GDM1 (cell line): ENCODE results near the gene GABBR1.
A peak's percentile ranks its signal among the peaks of the same experiment; 100 is the strongest.

ENCODE experiments used
- DNase-seq: peaks from one replicate; lab custom pipeline; 2025; lab: John Stamatoyannopoulos, UW

Gene GABBR1

DNA sequence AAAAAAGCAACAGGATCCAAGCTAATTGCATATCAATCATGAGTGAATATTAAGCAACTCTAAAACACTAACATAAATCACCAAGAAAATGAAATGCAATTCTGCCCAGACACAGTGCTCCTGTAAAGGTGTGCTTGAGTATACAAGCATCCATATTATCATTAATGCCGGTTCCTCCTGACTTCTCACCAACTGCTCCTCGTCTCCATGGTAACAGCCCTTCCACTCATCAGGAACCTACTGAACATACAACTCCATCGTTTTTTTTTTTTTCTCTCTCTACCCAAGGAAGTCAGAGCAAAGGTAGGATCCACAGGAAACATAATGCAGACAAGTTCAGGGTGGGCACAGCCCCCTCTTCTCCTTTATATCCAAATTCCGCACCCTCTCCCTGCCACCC lies 12.4 kb downstream of the GABBR1 start:
- DNase-seq = no peak

DNA sequence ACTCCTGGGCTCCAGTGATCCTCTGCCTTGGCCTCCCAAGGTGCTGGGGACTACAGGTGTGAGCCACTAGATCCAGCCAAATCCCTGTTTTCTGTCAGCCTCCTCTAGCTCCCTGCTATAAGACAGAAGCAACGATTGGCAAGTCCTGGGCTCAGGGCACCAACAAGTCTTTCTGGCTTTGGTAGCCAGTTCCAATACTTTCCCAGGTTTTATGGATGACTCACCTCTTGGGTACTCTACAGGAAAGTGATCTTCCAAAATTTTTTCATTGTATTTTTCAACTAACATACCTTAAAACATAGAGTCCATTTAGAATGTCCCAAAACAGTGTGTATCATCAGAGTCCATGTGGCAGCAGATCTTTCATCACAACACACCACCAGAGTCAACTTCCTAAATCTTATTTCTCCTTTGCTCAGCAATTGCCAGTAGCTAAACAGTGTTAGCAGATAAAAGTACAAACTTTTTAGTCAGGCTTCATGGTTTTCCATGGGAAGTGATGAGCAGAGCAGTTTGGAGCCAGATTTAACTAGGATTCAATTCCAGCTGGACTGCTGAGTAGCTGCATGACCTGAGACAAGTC lies 13.3 kb downstream of the GABBR1 start:
- no peak for DNase-seq

DNA sequence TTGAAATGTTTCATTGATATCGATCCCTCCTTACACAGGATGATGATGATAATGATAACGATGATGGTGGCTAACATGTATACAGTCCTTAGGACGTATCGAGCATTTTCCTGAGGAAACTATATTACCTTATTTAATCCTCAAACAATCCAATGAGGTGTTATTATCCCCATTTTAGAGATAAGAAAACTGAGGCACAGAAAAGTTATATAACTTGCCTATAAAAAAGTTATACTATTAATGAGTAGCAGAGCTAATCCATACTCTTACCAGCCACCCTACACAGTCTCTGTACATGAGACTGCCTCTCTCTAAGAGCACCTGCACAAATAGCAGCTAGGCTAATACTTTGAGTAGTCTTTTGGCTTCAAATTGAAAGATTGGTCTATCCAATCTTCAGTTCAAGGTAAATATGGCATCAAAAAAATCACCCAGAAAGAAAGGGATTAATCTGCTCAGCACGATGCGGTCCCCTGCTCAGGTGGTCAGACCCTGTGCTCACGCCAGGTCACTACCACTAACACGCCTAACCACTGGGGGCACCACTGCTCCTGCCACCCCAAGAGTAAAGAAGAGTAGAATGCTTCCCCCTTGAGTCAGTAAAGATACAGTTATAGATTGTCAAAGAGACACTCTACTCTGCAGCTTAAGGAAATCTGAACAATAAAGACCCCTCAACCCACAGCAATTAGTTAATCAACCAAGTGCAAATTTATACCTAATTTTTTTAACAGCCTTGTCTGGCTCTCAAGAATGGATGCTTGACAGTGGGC lies 15.0 kb downstream of the GABBR1 start:
- DNase-seq = no peak

DNA sequence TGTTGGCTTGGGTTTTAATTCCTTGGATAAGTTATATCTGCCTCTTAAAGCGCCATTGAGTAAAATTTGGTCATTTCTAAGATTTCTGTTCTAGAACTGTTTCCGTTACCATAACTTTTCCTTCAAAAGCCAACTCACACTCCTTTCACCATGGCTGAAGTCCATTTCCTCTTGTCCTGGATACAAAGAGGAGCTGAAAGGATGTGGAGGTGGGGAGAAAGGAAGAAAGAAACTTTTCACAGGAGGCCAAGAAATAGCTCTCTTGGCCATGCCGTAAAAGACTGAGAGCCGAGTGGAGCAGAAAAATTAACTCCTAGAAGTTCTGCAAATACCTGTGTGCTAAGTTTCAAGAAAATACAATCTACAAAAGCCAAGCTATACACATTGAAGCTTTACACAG lies 21.6 kb downstream of the GABBR1 start:
- no peak for DNase-seq

DNA sequence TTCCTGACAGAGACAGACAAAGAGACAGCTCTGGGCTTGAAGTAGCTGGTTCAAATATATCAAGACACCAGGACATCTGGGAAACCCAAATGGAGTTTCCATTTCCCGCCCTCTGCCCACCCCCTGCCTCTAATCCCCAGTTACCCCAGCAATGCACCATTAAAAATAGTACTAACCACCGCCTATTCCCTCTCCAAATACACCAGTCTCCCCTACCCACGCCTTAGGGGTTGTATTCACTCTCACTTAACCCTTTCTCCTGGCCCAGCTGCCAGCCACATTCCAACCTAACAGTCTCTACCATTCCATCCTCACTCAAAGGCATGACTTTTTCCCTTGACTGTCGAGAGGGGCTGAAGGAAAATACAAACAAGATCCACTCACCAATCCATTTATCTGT lies 22.4 kb downstream of the GABBR1 start:
- DNase-seq = no peak

DNA sequence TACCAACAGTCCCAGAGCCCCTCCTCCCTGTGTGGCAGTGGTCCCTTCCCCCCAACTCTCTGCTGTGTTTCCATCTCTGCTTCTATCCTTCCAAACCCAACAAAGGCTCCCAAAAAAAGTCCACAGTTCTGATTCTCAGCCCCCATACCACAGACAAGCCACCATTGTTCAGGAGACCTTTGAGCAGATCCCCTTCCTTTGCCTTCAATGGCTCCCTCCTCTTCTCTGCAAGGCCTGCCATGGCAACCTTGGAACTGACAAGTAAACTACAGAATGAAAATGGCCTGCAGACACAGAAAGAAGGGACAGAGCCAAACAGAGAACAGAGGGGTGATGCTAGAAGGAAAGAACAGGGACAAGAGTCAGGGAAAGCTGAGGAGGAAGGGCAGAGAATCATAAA lies 24.9 kb downstream of the GABBR1 start:
- no peak for DNase-seq

DNA sequence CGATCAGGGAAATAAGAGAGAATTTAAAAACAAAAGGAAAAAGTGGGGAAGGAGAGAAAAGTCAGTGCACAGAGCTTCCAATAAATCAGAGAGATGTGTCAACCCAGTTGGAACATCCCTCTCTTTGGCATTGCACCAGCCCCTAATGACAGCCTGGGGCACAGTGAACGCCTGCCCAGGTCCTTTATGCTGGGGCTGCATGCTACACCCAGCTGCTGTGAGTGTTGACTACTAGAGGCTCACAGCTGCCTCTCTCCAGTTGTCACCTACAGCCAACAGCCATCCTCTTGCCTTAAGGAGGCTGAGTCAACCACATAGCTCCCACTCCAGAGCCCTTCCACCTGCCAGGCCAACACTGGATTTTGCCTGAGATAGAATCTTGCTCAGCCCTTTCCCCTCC lies 29.1 kb downstream of the GABBR1 start:
- no peak for DNase-seq

DNA sequence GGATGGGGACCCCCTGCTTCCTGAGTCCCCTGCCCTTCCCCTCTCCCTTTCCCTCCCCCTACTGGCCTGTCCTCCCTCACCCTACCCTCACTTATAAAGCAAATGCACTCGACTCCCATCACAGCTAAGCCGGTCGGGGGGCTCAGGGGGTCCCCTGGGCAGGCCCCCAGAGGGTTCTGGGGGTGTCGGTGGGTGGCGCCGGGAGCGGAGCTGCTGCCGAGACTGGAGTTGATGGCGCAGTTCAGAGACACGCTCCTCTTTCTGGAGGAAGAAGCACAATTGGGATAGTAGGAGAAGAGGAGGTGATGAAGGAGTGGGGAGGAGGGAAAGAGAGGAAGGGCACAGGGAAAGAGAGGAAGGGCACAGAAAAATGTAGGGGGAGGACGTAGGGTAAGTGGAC lies 29.5 kb downstream of the GABBR1 start:
- DNase-seq = no peak

DNA sequence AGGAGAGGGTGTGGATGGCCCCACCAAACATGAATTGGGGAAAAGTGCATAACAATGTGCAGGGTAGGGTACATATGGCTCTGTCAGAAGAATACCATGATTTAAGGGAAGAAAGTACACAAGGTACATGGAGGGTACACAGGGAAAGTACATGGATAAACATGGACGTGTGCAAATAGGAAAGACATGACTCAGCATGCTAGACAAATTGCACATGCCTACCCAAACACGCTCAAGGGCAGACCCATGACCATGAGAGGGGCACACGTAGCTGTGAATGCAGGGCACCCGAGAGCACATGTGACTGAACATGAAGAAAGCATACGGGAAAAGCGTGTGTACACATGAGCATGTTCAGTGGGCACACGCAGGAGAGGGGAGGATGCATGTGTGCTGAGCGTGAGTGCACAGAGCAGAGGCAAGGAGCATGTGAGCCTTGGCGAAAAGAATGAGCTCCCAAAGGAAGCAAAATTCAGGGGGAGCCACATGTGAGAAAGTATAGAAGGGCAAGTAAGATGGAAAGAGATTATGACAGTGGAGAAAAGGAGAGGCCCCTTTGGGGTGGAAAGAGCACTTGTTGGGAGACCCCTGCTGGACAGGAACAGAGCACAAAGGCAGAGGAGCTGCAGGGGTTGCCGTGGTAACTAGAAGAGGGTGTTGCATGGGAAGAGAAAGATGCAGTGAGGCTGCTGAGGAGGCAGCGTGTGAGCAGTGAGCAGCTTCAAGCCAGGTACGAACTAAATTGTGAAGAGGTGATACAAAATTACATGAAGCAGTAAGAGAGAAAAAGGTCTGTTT lies 30.2 kb downstream of the GABBR1 start:
- DNase-seq = no peak

DNA sequence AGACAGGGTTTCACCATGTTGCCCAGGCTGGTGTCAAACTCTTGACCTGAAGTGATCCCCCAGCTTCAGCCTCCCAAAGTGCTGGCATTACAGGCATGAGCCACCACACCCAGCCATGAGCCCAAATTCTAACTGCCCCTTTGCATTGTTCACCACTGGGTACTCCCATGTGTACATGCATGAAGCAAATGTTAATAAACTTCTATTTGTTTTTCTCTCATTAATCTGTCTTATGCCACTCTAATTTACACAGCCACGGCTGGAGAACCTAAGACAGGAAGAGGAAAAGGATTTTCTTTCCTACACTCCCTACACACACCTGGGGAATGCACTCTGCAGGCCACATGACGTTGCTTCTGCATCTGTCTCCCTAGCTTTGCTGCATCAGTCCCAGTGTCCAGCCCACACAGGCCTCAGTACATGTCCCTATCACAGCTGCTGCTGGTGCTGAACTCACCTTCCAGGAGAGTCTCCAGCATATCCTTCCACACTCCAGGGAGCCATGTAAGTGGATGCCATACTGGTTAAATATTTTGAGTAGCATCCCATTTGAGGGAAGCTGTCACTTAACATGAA lies 34.7 kb downstream of the GABBR1 start:
- DNase-seq = no peak

DNA sequence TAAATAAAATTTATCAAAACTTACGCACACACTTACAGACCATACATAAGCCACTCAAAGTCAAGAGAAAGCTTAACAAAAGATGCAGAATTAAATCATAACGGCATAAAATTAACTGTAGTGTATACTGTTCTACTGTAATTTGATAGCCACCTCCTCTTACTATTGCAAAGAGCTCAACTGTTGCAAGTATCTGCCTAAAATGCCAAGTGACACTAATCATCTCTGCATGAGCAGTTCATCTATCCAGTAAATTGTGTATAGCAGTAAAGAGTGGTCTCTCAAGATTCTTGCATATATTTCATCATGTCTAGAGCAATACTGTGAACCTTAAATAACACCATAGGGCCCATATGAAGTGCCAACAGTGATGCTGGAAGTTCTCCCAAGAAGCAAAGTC lies 35.8 kb downstream of the GABBR1 start:
- DNase-seq = no peak

DNA sequence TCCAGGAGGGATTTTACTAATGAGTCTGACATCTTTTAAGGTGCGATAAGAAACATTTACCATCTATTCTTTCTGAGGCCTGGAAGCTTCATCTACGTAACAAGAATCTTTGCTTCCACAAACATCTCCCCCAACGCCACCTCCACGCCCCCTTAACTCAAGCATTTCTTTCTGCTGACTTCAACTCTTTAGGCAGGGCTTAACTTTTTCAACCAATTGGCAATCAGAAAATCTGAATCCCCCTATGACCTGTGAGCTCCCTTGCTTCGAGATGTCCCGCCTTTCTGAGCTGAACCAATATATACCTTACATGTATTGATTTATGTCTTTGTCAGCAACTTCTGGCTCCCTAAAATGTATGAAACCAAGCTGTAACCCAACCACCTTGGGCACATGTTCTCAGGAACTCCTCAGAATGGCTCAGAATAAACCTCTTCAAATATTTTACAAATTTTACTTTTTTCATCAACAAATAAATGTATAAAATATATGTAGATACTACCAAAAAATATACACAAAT lies 36.5 kb downstream of the GABBR1 start:
- no peak for DNase-seq

DNA sequence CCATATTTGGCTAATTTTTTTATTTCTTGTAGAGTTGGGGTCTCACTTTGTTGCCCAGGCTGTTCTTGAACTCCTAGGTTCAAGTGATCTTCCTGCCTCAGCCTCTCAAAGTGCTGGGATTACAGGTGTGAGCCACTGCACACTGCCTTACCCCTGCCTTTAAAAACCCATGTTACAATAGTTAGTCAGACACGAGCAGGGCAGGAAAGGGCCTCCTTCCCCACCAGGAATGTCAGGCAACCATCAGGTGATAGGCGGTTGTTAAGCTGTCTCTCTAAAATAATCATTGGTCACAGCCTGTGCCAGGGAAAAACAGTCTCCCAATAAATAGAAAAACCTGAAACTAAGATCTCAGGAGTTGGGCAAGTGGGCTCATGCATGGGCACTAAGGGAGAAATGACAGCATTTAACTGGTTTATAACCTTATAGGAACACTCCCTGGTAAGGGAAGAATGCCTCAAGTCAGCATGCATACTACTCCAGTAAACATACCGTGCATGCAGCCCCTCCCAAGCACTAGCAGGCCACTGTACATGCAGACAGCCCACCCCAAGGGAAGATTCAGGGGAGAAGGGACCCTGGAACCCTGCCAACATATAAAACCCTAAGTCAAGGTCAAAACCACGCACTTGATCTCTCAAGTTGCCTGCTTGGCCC lies 39.7 kb downstream of the GABBR1 start:
- DNase-seq = no peak

DNA sequence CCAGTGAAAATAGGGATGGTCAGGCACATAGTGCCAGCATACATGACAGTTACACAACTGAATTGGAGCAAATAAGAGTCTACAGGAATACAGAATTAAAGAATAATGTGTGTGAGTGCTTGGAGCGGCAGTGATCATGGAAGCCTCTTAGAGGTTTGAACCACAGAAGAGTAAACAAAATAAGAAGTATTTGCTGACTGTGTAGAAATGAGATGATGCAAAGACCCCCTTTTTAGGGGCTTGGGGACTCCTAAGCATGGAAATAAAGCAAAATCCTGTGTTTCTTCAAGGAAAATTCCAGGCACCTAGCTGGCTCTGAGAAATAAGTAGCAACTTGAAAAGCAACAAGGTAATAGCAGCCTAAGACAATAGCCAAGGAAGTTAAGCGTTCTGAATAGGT lies 41.3 kb downstream of the GABBR1 start:
- DNase-seq = no peak

DNA sequence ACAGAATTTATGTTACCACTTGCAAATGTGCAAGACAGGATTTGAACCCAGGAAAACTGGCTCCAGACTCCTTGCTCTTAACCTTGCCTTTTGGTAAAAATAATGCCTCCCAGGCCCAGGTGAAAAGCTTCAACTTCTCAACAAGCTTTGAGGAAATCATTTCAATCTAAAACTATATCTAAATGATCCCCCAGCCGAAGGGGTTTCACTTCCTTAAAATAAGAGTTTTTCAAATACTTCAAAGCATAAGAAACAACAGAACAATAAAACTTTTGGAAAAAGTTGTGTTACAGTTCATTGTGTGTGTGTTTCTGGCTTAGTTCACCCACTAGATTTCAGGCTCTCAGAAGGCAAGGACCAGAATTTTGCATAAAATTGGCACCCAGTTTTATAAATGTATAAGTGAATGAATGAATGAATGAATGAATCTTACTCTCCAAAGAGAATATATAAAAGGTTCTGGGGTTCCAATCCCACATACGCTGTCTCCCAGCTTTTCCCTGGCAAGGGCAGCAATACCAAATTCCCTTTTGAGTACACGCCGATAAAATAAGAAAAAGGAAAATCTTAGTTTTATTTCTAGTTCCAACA lies 42.7 kb downstream of the GABBR1 start:
- no peak for DNase-seq

DNA sequence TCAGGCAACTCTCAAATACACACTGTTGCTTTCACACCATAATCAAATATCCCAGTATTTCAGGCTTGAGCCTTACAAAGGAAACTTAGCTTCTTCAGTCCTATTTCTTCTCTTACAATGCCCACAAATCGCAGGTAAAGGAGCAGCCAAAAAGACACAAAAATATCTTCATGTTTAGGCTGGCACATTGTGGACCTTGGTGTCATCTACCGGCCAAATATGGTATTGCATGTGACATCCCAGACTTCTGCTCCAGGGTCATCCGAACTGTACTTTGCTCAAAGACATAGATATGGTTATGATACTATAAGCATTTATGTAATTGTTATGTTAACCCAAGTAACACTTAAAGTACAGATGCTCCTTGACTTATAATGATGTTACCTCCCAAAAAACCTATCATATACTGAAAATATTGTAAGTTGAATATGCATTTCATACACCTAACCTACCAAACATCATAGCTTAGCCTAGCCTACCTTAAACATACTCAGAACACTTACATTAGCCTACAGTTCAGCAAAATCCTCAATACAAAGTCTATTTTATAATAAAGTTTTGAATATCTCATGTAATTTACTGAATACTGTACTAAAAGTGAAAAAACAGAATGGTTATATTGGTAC lies 43.4 kb downstream of the GABBR1 start:
- peak; percentile 11 for DNase-seq

DNA sequence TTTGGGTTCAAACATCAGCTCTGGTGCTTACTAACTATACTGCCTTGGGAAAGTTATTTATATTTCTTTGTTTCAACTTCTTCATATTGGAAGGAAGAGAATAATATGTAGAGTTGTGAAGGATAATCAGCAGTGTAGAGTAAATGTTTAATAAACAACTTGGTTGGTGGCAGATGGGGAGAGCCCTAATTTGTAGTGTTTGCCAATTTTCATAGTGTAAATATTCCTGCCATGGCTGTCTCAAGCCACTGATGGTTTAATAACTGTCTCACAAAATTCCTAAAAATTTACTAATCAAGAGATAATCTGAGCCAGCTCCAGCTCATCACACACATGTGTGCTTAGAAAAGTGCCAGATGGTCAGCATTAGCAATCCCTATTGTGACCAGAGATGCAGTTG lies 48.2 kb downstream of the GABBR1 start, which contains the start of gene OR2H2:
Gene OR2H2 (plus strand): TSS at position 301 of the 400 bp plus-strand sequence. CDS start 2,824 bp downstream, outside the sequence.
- no peak for DNase-seq

DNA sequence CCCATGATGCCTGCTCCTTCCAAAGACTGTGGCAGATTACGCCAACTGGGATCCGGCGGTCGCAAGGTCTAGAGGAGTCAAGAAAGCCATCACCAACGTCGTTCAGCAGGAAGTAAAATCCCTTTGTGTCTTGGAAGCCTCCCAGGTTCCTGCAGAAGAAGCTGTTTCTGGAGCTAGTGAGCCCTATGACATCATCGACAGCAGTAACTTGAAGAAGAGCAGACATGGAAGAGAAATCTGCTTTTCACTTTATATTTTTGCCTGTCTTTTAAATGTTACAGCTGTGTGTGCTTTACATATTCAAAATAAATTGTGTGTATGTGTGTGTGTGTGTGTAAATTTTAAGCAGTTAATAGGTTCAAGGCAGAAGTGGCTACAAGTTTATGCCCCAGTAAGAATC lies 55.4 kb downstream of the GABBR1 start:
- DNase-seq = no peak

DNA sequence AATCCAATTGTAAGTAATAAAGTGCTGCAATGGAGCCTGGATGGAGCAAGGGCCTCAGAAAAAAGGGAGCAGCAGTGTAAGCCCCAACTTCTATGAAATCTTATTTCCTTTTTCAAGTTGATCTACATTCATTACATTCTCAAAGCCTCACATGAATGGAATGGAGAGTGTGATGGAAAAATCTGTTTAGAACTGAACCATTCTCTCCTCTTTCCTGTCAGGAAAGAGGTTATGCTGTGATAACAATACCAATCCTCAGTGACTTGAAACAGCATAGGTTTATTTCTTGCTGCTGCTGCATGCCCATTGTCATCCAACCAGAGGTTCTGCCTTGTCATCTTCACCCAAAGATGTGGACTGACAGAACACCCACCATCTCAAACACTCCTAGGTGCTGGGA lies 56.9 kb downstream of the GABBR1 start:
- no peak for DNase-seq

DNA sequence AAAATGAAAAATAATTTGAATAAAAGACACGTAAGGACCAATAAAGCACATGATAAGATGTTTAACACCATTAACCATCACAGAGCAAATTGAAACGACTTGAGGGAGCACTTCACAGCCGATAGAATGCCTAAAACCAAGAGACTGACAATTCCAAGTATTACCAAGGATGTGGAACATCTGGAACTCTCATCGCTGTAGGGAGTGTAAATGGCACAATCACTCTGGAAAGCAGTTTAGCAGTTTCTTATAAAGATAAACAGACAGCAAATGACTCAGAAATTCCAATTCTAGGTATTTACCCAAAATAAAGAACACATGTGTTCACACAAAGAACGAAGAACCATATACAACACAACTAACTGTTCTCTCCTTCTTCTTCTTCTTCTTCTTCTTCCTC lies 65.0 kb downstream of the GABBR1 start:
- DNase-seq = no peak

DNA sequence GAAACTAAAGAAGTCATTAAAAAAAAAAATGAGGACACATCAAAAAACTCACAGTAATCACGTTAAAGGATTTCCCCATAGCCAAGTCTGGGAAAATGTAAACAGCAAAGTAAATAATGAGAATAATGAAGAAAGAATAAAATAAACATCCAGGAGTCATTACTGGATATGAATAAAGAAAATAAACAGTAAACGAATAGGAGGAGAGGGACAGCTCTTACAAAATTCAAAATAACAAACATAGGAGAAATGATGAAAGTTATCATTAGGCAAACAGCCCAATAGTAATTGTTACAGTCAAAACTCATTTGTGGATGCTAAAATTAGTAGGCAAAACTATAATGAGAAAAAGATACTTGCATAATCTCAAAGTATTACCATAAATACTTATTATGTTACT lies 65.4 kb downstream of the GABBR1 start:
- DNase-seq = no peak
